Amygdala (tissue), 56 donors: ENCODE results near the gene ABCE1.

ENCODE experiments used
- DNase-seq, 56 donors: peaks; one replicate each; lab custom pipeline; 2025; lab: John Stamatoyannopoulos, UW

ABCE1 gene

DNA sequence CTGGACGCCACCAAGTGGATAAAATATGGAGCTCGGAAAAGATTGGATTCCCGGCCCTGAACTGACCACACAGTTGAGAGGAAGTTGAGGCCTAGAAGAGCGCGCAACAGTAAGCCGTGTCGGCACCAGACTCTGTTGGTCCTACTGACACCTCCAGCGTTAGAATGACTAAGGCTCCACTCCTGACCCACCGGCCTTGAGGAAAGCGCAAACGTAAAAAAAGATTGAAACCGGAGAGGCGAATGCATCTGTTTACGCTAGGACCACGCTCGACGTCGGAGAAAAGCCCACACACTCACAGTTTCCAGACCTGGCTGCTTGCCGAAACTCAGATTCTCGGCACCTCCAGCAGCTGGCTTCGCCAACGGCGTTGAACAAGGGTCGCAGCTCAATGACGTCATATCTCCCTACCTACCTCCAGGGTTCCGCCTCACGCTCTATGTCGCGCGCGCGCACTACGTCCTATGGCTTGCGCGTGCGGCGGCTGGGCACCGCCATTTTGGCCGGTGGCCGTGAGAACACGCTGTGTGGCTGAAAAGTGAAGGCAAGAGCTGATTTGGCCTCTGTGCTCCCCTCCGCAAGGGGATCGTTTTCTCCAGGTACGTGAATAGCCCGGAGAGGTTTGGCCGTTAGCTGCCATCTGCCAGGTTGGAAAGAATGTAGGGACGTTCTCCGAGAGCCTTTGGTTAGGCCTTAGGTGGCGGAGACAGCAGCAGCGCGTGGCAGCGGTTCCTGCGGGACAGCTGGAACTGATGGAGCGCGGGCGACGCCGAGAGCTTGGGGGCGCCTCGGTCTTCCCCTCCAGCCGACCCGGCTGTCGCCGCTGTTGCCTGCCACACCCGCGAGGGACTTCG, at the start of gene ABCE1, which contains the start of gene ANAPC10:
ABCE1 (plus strand) TSS at position 491 of the 854 bp plus-strand sequence. CDS start 6,102 bp downstream, outside the sequence.
ANAPC10 (minus strand) TSS at position 376 of the 854 bp plus-strand sequence. CDS start 2,097 bp downstream, outside the sequence.
- peak; percentile 55 to 94 (median 86) for DNase-seq

DNA sequence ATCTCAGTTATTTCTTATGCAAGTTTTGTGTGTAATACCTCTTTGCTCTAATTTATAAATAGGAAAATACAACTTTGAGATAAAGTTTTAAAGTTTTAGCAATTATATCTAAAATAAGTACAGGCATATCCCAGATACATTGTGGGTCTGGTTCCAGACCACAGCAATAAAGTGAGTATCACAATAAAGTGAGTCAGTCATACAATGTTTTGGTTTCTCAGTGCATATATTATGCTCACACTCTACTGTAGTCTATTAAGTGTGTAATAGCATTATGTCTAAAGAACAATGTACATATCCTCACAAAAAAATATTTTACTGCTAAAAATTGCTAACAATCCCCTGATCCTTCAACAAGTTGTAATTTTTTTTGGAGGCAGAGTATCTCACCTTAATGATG, 49.3 kb upstream of the ABCE1 start:
- DNase-seq = no peak

DNA sequence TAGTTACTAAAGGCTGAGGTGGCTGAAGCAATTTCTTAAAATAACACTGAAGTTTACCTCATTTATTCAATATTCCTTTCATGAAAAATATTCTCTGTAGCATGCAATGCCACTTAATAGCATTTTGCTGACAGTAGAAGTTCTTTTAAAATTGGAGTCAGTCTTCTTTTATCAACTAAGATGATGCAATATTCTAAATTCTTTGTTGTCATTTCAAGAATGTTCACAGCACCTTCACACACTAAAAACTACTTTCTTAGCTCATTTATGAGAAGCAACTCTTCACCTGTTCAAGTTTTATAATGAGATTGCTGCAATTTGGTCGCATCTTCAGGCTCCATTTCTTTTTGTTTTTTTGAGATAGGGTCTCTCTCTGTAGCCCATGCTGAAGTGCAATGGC, 48.9 kb upstream of the ABCE1 start:
- no peak for DNase-seq

DNA sequence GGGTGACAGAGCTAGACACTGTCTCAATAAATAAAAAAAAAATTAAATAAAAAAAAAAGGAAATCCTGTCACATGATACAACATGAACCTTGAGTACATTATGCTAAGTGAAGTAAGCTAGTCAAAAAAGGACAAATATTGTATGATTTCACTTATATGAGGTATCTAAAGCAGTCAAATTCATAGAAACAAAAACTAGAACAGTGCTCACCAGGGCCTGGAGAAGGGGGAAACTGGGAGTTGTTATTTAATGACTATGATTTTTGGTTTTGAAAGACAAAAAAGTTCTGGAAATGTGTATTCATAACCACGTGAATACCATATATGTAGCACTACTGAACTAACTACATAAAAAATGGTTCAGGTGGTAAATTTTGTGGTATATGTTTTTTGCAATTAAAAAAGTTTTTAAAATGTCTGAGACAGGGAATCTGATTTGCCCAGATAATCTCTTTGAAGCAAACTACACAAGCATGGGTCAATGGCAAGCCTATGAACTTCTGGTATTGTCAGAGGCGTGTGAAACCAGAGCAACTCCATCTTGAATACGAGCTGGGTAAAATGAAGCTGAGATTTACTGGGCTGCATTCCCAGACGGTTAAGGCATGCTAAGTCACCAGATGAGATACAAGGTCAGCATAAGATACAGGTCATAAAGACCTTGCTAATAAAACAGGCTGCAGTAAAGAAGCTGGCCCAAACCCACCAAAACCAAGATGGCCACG, 42.4 kb upstream of the ABCE1 start:
- no peak for DNase-seq

DNA sequence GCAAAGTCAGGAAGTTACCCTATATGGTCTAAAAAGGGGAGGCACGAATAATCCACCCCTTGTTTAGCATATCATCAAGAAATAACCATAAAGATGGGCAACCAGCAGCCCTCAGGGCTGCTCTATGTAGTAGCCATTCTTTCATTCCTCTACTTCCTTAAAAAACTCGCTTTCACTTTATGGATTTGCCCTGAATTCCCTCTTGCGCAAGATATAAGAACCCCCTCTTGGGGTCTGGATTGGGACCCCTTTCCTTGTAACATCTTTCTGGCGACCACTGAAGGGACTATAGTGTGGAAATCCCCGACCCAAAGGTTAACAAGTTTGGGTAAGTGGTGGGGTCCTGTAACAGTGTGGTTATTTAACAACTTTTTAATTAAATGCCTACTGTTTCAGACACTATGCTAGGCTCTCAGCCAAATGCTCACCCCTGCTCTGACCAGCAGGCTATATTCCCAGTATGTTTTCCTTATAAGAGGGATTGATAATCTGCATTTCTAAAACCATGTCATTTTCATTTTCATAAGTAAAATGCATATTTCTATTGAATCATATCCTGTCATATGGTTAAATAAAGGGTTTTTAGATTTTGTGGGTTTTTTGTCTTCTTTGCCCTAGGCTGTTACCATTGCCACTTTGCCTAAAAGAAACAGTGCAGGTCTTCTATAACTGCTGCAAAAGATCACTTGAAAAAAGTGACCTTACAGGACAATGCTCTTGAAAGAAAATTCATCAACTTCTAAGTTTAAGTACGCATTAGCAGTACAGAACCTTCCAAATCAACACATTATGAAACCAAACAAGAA, 41.6 kb upstream of the ABCE1 start:
- no peak for DNase-seq

DNA sequence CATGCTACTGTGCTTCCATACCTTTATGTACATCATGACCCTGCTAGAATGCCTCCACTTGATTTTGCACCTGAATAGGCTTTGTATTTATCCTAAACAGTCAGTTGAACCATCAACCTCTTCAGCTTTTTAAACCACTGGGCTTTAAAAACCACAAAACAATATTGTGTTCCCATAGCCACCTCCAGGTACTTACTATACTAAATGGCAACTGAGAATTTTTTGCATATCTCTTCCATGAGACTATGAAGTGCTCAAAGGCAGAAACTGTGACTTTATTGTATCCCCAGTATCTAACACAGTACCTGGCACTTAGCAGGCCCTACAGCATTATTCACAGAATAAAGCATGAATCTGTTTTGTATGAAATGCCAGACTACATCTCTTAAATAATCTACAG, 39.9 kb upstream of the ABCE1 start:
- no peak for DNase-seq

DNA sequence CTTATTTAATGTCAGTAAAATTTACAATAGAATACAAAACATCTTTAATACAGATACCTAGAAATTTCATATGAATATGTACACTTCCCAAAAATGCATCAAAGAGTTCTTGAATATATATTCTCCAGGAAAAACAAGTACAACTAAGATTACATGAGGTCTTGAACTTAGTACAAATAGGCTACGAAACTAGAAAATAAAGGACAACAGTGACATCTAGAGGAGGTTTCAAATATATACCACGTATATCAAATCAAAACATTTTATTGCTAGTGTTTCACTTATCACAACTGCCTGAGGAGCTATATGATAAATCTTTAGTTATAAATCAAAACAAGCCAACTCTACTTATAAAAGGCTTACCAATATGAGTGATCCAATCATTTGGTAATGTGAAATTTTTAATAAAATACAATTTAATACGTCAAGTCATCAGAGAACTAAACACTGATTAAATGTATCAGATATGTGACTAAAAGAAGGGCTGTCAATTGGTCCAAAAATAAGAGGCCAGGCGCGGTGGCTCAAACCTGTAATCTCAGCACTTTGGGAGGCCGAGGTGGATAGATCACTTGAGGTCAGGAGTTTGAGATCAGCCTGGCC, 36.7 kb upstream of the ABCE1 start:
- peak in 1 of 56 donors; percentile 48 for DNase-seq

DNA sequence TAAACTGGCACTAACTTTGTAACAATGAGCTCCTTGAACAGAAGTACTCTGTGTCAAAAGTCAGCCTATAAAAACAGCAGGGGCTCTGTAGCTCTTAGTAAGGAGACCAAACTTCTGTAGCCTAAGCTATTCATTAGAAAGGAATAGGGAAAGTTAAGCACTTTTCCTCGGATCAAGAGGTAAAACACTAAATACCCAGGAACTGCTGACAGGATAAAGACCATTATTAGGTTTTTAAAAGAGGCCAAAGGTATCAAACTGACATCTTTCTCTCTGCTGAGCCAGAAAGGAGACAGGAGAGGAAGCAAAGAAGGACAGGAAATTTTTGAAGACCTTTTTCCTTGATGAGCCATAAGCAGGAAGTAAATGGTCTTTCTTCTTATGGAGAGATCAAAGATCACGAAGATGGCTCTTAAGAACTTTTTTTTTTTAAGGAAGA, 32.0 kb upstream of the ABCE1 start:
- DNase-seq = no peak

DNA sequence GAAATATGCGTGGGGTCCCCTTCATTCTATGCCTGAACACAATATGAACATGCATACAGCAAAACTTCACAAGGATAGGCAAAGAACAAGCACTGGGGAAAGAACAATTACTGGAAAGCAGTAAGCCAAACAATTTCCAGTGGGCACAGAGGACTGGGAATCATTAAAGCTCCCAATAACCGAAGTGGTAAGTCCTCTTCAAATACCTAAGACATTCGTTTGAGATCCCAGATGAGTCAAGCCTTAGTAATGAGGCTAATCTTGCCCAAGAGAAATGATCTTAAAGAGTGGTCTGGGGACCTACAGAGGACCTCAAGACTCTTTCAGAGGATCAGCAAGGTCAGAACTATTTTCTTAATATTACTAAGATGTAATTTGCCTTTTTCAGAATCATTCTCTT, 28.8 kb upstream of the ABCE1 start:
- no peak for DNase-seq

DNA sequence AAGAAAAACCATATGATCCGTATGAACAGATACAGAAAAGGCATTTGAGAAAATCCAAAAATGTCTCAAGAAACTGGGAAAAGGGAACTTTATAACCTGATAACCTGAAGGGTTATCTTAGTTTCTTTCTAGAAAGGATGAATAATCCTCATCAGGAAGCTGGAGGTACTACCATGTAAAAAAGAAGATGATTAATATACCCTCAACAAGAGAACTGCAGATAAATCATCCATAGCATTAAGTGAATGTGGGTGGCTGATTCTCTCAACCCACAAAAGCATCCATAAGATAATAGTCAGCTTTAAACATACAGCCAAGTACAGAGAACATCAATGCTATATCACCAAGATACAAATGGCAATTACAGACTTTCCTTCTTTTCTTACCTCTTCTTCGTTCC, 26.6 kb upstream of the ABCE1 start:
- no peak for DNase-seq

DNA sequence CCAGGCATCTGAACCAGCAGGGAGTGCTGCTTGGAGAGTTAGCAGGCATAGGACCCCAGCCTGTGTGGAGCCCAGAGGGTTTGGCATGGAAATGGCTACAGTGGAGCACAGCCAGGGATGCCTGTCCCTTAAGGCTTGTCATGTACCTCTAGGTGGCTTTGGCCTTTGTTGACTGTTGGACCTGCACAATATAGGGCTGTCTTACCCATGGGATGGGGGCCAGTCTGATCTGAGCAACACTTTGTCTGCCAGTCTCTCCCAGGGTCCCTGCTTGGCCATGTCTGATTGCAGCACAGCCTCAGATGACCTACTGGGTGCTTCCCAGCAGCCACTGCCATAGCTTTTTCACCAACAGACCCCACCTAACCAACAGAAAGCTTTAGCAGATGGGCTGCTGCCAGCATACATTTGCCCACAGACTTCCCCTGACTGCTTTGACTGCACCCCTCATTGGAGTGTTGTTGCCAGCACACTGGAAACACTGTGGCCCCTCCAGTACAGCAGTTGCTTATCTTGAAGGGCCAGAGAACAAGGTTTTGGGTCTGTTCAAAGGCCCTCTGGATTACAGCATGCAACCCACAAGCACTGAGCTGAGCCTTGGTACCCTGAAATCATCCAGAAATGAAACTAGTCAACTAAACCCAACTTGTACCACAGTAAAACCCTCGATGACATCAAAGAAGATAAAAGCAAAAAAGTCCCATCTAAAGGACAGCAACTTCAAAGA, 22.2 kb upstream of the ABCE1 start:
- DNase-seq = no peak

DNA sequence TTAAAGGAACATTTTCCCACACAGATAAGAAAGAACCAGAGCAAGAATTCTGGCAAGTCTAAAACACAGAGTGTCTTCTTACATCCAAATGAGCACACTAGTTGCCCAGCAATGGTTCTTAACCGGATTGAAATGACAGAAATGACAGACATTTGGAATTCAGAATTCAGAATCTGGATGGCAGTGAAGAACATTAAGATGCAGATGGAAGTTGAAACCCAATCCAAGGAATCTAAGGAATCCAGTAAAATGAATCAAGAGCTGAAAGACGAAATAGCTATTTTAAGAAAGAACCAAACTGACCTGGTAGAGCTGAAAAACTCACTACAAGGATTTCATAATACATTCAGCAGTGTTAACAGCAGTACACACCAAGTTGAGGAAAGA, 21.6 kb upstream of the ABCE1 start:
- DNase-seq = no peak

DNA sequence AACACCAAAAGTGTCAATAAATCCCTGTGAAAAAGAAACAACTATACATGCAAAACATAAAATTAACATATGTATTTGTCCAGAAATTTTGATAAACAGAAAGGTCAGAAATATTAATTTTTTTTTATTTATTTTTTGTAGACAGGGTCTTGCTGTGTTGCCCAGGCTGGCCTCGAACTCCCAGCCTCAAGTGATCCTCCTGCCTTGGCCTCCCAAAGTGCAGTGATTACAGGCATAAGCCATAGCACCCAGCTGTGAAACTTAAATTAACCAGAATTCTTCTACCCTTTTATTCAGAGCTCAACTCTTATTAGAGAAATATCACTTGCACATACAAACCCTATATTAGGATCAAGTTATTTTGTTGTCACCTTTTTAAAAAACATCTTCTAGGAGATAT, 16.4 kb upstream of the ABCE1 start:
- DNase-seq = no peak

DNA sequence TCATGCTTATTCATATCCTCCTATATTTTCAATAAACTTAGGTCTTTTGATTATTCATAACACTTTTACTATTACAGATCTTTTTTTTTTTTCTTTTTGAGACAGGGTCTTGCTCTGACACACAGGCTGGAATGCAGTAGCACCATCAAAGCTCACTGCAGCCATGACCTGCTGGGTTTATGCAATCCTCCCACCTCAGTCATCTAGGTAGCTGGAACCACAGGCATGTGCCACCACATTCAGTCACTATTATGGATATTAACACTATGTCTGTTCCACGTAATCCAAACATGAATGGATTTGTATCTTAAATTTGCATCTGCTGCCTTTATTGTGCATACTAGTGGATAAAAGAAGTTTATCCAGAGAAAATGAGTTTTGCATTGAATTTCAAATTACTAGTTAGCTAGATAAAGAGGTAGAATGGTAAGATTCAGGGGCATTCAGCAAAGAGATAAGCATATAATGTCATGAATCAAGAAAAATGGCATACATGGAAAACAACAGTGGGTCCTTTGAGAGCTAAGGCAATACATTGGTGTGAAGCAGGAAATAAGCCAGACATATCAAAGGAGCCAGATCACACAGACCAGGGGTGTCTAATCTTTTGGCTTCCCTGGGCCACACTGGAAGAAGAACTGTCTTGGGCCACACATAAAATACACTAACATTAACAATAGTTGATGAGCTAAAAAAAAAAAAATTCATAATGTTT, 14.1 kb upstream of the ABCE1 start:
- DNase-seq = no peak

DNA sequence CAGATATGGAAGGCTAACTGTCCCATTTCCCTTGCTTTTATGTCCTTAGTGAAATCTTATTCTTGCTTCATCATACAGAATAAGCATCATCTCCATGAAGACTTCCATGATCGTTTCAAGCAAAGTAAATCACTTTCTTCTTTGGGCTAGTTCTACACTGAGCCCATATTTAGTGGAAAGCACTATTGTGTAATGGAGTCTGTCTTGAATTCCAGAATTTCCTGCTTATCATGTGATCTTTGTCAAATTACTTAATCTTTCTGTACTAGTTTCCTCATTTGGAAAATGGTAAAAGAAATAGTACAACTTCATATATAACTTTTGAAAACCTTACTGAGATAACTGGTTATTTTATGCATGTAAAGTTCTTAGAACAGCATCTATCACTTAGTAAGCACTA, 7.7 kb upstream of the ABCE1 start:
- no peak for DNase-seq

DNA sequence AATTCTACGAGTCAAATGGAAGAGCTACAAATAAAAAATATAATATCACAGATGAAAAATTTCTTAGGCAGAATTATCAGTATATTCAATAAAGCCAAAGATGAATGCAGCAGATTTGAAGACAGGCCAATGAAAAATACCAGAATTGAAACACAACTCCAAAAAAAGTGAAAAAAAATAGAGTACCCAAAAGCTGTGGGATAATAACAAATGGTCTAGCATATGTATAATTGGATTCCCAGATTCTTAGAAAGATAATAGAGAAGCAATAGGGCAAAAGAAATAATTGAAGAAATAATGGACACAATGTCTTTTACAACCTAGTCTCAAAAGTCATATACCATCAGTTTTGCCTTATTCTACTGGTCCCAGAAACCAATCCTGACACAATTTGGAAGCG, 4.5 kb upstream of the ABCE1 start:
- DNase-seq = no peak

DNA sequence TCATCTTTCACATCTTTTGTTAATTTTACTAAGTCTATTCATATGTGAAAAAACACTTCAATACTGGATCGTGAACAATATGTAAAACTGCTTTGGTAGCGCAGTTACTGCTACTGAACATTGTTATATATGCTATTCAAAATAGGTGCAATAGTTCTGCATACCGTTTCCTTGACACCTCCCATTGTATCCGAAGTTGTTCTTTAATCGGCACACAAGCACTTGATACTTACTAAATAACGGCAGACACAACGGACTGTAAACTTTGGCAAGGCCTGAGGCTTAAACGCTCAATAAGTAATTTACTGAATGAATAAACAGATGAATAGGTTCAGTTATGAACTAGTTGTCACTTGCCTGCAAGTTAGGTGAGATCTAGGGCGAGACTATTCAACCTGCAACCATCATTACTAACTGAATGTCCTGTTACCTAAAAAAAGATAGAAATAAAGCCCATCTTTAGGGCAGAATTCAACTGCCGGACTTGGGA, 735 bp upstream of the ABCE1 start:
- no peak for DNase-seq

DNA sequence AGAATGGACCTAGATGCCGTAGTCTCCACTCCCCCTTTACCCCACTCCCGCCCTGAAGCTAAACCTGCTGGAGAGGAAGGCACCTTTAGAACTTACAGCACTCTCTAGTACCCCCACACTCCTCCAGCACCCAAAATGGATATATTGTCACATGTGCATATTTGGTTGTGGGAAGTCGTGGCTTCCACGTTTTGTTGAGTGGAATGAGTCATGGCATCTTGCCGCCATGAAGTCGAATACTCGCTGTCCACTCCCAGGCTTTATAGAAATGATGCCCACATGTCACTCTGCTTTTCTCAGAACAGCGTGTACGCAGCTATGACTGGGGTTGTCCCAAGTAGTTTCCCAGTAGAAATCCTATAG, 545 bp downstream of the ABCE1 start:
- peak in 16 of 56 donors; percentile 10 to 71 (median 48) for DNase-seq

DNA sequence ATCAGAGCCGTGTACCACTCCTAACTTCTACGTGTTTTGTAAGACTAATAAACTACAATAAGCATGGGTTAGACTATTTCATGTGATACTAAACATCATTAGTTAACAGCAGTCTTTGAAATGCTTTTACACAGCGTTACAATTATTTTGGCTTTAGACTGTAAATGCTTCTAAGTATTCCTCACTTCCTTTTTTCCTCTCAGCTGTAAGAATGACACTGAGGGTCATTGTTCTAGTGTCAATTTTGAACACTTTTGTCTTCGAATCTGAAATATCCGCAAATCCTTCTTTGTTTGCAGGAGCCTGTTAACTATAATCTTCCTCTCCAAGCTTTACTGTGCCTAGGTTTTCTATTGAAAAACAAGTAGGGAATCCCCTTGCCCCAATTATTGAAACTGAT, 1.5 kb downstream of the ABCE1 start:
- DNase-seq = no peak
